Measurements from ENCODE around the gene AUTS2. TPM values are rescaled to one million over a fixed set of nuclear protein-coding genes. Genes with fewer than 3 reads are reported as not detected.

Gene AUTS2
- polyA plus RNA-seq, 3 donors = 0.08 to 0.35 TPM; not detected in 1

- Histone ChIP-seq H3K4me3 (replicated peaks in 1 of 3; ENCODE audit: low read depth in 2 of 3, low read length in 3 of 3) (no peak overlapping the region), H3K79me2 (ENCODE audit: insufficient read depth, low read length) (no peaks in the 10 kb centered on the region), H3K9me3 (replicated peaks in 1 of 2; ENCODE audit: control insufficient read depth in 1 of 2, insufficient read depth in 1 of 2, low read length in 2 of 2) (no peaks in the 10 kb centered on the region), H3K9ac (ENCODE audit: insufficient read depth, low read length, poor library complexity, severe bottlenecking) (no peak overlapping the region), H3K4me1 (ENCODE audit: control insufficient read depth in 1 of 2, insufficient read depth in 2 of 2, low read length in 2 of 2) (no peaks in the 10 kb centered on the region), H3K27me3 (ENCODE audit: control insufficient read depth in 2 of 2, insufficient read depth in 2 of 2, low read length in 2 of 2) (no peaks in the 10 kb centered on the region), H3K36me3 (replicated peaks in 1 of 2; ENCODE audit: control insufficient read depth in 1 of 2, insufficient read depth in 2 of 2, low read length in 2 of 2) (no peaks in the 10 kb centered on the region), H4K20me1 (ENCODE audit: insufficient read depth, low read length) (no peaks in the 10 kb centered on the region), H3K4me2 (replicated peaks; ENCODE audit: extremely low read depth, low read length, poor library complexity, severe bottlenecking) (no peak overlapping the region), H3K27ac (ENCODE audit: low read depth in 1 of 2, low read length in 2 of 2) (no peak overlapping the region), H2AFZ (ENCODE audit: insufficient read depth, low read depth, low read length, poor library complexity, severe bottlenecking) (no peak overlapping the region)
- Mint-ChIP-seq H3K27me3 (ENCODE audit: low read depth in 3 of 3) (no peaks in the 10 kb centered on the region), H3K4me1 (peaks cover 3% of the 10 kb centered on the region), H3K9me3 (no peaks in the 10 kb centered on the region), H3K27ac (no peak overlapping the region), H3K4me3 (no peak overlapping the region), H3K36me3 (no peaks in the 10 kb centered on the region)
- 76% methylated on average over 4 of the region's 5 CpGs for WGBS (ENCODE audit: insufficient coverage)
- no peak for DNase-seq
- intact Hi-C loops (cut with micrococcal nuclease) = no loop called here
- TF ChIP-seq CTCF (IDR thresholded peaks at IDR 0.05) = no peak
These were observed 19.1 kb downstream of the AUTS2 start for GRCh38 chr7:69617364-69617763.

GRCh38 chr7:69619054-69619453 lies 20.8 kb downstream of the AUTS2 start:
- no peaks in the 10 kb centered on the region for H3K27me3 Mint-ChIP-seq (ENCODE audit: low read depth in 3 of 3)
- H3K36me3 ChIP-seq (replicated peaks in 1 of 2; ENCODE audit: control insufficient read depth in 1 of 2, insufficient read depth in 2 of 2, low read length in 2 of 2) = no peaks in the 10 kb centered on the region
- no peaks in the 10 kb centered on the region for H3K36me3 Mint-ChIP-seq
- no peaks in the 10 kb centered on the region for H4K20me1 ChIP-seq (ENCODE audit: insufficient read depth, low read length)
- no peak overlapping the region for H3K4me3 ChIP-seq (replicated peaks in 1 of 3; ENCODE audit: low read depth in 2 of 3, low read length in 3 of 3)
- peaks cover 3% of the 10 kb centered on the region for H3K4me1 Mint-ChIP-seq
- H3K27me3 ChIP-seq (ENCODE audit: control insufficient read depth in 2 of 2, insufficient read depth in 2 of 2, low read length in 2 of 2) = no peaks in the 10 kb centered on the region
- no peak overlapping the region for H3K4me3 Mint-ChIP-seq
- H3K4me1 ChIP-seq (ENCODE audit: control insufficient read depth in 1 of 2, insufficient read depth in 2 of 2, low read length in 2 of 2) = no peaks in the 10 kb centered on the region
- no peaks in the 10 kb centered on the region for H3K9me3 Mint-ChIP-seq
- intact Hi-C loops (cut with micrococcal nuclease) = no loop called here
- H3K27ac Mint-ChIP-seq = no peak overlapping the region
- H3K9ac ChIP-seq (ENCODE audit: insufficient read depth, low read length, poor library complexity, severe bottlenecking) = no peak overlapping the region
- WGBS (ENCODE audit: insufficient coverage) = no CpG with 5 or more reads among the region's 1 CpG
- H2AFZ ChIP-seq (ENCODE audit: insufficient read depth, low read depth, low read length, poor library complexity, severe bottlenecking) = no peak overlapping the region
- no peak for DNase-seq
- no peak for TF ChIP-seq CTCF (IDR thresholded peaks at IDR 0.05)
- no peak overlapping the region for H3K4me2 ChIP-seq (replicated peaks; ENCODE audit: extremely low read depth, low read length, poor library complexity, severe bottlenecking)
- no peaks in the 10 kb centered on the region for H3K9me3 ChIP-seq (replicated peaks in 1 of 2; ENCODE audit: control insufficient read depth in 1 of 2, insufficient read depth in 1 of 2, low read length in 2 of 2)
- H3K27ac ChIP-seq (ENCODE audit: low read depth in 1 of 2, low read length in 2 of 2) = no peak overlapping the region
- H3K79me2 ChIP-seq (ENCODE audit: insufficient read depth, low read length) = no peaks in the 10 kb centered on the region

Data from CD14-positive monocyte (primary cell).